Activated CD4-positive, CD25-positive, alpha-beta regulatory T cell treated with anti-CD3 and anti-CD28 coated beads, Interleukin-2, amount 50 U/mL, for 16 hours (primary cell): Measurements from ENCODE around the gene SLC39A11.

Experiments
- DNase-seq: peaks from one replicate; pipeline ENCODE4 v3.0.0-alpha.2; 2020; ENCODE audit warnings: low read depth, low spot score

Gene SLC39A11

GRCh38 chr17:73043686-73044581 is 48.6 kb downstream of the SLC39A11 start:
- DNase-seq, result no peak

GRCh38 chr17:73042809-73043685 is 49.4 kb downstream of the SLC39A11 start:
- no peak for DNase-seq

GRCh38 chr17:73042225-73042624 is 50.3 kb downstream of the SLC39A11 start:
- no peak for DNase-seq

GRCh38 chr17:73039282-73039681 is 53.2 kb downstream of the SLC39A11 start:
- no peak for DNase-seq

GRCh38 chr17:73031472-73031871 is 61.0 kb downstream of the SLC39A11 start:
- no peak for DNase-seq

GRCh38 chr17:73030995-73031394 is 61.5 kb downstream of the SLC39A11 start:
- DNase-seq, result no peak

- no peak for DNase-seq
These were observed 62.0 kb downstream of the SLC39A11 start for GRCh38 chr17:73030501-73030921.

- no peak for DNase-seq
These were observed 62.5 kb downstream of the SLC39A11 start for GRCh38 chr17:73029991-73030390.

- DNase-seq, result no peak
These were observed 63.5 kb downstream of the SLC39A11 start for GRCh38 chr17:73029021-73029420.

- no peak for DNase-seq
These were observed 64.2 kb downstream of the SLC39A11 start for GRCh38 chr17:73028299-73028755.

GRCh38 chr17:73027130-73027741 is 65.3 kb downstream of the SLC39A11 start:
- no peak for DNase-seq

GRCh38 chr17:73025041-73025560 is 67.4 kb downstream of the SLC39A11 start:
- no peak for DNase-seq

- no peak for DNase-seq
These were observed 68.7 kb downstream of the SLC39A11 start for GRCh38 chr17:73023759-73024158.

- no peak for DNase-seq
These were observed 69.8 kb downstream of the SLC39A11 start for GRCh38 chr17:73022694-73023093.

GRCh38 chr17:73021771-73022170 is 70.7 kb downstream of the SLC39A11 start:
- no peak for DNase-seq

GRCh38 chr17:73020110-73020509 is 72.4 kb downstream of the SLC39A11 start:
- no peak for DNase-seq

- no peak for DNase-seq
These were observed 73.9 kb downstream of the SLC39A11 start for GRCh38 chr17:73018599-73018998.

GRCh38 chr17:73017658-73018057 is 74.8 kb downstream of the SLC39A11 start:
- no peak for DNase-seq

- no peak for DNase-seq
These were observed 76.7 kb downstream of the SLC39A11 start for GRCh38 chr17:73015722-73016276.

GRCh38 chr17:73013816-73014663 is 78.4 kb downstream of the SLC39A11 start:
- DNase-seq, result no peak
